Measurements from ENCODE around the gene CD320. TPM values are rescaled to one million over a fixed set of nuclear protein-coding genes. Genes with fewer than 3 reads are reported as not detected.

CD320 gene
- total and polyA plus RNA-seq, 2 experiments from 2014 or later, result 87.0 to 124 TPM

DNA sequence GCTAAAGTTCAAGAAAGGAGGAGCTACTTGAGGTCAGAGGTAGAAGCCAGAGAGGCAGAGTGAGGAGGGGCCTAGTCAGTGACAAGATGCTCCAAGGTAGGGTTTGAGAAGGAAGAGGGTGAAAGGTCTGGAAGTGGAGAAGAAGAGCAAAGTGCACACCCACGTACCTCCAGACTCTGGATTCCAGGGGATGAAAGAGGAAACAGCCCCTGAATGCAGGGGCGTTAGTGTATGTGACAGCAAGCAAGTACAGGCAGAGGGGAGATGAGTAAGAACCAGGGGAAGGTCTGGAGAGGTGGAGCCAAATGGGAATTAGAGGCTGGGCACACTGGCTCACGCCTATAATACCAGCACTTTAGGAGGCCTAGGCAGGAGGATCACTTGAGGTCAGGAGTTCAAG lies 21.8 kb upstream of the CD320 start:
- Histone ChIP-seq H3F3A (replicated peaks; ENCODE audit: low read depth) (peaks cover 8% of the 10 kb centered on the region), H3K27me3 (ENCODE audit: insufficient read depth) (peaks cover 35% of the 10 kb centered on the region), H3K79me2 (replicated peaks; ENCODE audit: insufficient read depth) (no peaks in the 10 kb centered on the region), H3K36me3 (ENCODE audit: insufficient read depth) (no peaks in the 10 kb centered on the region), H2AFZ (no peak overlapping the region), H3K27ac (ENCODE audit: low read depth) (no peak overlapping the region), H3K4me3 (no peak overlapping the region), H3K4me2 (no peak overlapping the region), H3K9me2 (ENCODE audit: insufficient read depth) (no peaks in the 10 kb centered on the region), H4K20me1 (replicated peaks; ENCODE audit: insufficient read depth) (no peaks in the 10 kb centered on the region; the same call in 1 of the 2 replicates), H3K4me1 (ENCODE audit: insufficient read depth) (peaks cover 8% of the 10 kb centered on the region; the same call in 1 of the 2 replicates)
- H3K4me1 Mint-ChIP-seq, result peaks cover 6% of the 10 kb centered on the region
- DNase-seq (ENCODE audit: low spot score) (no peak), ATAC-seq (no peak)
- H3K27ac Mint-ChIP-seq, result no peak overlapping the region
- H3K4me3 Mint-ChIP-seq, result no peak overlapping the region
- no peaks in the 10 kb centered on the region for H3K36me3 Mint-ChIP-seq (ENCODE audit: low read depth)
- peaks cover 46% of the 10 kb centered on the region for H3K27me3 Mint-ChIP-seq (ENCODE audit: insufficient read depth, low read depth, poor library complexity)
- TF ChIP-seq, protein P1, sequence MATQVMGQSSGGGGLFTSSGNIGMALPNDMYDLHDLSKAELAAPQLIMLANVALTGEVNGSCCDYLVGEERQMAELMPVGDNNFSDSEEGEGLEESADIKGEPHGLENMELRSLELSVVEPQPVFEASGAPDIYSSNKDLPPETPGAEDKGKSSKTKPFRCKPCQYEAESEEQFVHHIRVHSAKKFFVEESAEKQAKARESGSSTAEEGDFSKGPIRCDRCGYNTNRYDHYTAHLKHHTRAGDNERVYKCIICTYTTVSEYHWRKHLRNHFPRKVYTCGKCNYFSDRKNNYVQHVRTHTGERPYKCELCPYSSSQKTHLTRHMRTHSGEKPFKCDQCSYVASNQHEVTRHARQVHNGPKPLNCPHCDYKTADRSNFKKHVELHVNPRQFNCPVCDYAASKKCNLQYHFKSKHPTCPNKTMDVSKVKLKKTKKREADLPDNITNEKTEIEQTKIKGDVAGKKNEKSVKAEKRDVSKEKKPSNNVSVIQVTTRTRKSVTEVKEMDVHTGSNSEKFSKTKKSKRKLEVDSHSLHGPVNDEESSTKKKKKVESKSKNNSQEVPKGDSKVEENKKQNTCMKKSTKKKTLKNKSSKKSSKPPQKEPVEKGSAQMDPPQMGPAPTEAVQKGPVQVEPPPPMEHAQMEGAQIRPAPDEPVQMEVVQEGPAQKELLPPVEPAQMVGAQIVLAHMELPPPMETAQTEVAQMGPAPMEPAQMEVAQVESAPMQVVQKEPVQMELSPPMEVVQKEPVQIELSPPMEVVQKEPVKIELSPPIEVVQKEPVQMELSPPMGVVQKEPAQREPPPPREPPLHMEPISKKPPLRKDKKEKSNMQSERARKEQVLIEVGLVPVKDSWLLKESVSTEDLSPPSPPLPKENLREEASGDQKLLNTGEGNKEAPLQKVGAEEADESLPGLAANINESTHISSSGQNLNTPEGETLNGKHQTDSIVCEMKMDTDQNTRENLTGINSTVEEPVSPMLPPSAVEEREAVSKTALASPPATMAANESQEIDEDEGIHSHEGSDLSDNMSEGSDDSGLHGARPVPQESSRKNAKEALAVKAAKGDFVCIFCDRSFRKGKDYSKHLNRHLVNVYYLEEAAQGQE (IDR thresholded peaks at IDR 0.05; ENCODE audit: unreplicated experiment), result no peak
- TF ChIP-seq, protein P2, sequence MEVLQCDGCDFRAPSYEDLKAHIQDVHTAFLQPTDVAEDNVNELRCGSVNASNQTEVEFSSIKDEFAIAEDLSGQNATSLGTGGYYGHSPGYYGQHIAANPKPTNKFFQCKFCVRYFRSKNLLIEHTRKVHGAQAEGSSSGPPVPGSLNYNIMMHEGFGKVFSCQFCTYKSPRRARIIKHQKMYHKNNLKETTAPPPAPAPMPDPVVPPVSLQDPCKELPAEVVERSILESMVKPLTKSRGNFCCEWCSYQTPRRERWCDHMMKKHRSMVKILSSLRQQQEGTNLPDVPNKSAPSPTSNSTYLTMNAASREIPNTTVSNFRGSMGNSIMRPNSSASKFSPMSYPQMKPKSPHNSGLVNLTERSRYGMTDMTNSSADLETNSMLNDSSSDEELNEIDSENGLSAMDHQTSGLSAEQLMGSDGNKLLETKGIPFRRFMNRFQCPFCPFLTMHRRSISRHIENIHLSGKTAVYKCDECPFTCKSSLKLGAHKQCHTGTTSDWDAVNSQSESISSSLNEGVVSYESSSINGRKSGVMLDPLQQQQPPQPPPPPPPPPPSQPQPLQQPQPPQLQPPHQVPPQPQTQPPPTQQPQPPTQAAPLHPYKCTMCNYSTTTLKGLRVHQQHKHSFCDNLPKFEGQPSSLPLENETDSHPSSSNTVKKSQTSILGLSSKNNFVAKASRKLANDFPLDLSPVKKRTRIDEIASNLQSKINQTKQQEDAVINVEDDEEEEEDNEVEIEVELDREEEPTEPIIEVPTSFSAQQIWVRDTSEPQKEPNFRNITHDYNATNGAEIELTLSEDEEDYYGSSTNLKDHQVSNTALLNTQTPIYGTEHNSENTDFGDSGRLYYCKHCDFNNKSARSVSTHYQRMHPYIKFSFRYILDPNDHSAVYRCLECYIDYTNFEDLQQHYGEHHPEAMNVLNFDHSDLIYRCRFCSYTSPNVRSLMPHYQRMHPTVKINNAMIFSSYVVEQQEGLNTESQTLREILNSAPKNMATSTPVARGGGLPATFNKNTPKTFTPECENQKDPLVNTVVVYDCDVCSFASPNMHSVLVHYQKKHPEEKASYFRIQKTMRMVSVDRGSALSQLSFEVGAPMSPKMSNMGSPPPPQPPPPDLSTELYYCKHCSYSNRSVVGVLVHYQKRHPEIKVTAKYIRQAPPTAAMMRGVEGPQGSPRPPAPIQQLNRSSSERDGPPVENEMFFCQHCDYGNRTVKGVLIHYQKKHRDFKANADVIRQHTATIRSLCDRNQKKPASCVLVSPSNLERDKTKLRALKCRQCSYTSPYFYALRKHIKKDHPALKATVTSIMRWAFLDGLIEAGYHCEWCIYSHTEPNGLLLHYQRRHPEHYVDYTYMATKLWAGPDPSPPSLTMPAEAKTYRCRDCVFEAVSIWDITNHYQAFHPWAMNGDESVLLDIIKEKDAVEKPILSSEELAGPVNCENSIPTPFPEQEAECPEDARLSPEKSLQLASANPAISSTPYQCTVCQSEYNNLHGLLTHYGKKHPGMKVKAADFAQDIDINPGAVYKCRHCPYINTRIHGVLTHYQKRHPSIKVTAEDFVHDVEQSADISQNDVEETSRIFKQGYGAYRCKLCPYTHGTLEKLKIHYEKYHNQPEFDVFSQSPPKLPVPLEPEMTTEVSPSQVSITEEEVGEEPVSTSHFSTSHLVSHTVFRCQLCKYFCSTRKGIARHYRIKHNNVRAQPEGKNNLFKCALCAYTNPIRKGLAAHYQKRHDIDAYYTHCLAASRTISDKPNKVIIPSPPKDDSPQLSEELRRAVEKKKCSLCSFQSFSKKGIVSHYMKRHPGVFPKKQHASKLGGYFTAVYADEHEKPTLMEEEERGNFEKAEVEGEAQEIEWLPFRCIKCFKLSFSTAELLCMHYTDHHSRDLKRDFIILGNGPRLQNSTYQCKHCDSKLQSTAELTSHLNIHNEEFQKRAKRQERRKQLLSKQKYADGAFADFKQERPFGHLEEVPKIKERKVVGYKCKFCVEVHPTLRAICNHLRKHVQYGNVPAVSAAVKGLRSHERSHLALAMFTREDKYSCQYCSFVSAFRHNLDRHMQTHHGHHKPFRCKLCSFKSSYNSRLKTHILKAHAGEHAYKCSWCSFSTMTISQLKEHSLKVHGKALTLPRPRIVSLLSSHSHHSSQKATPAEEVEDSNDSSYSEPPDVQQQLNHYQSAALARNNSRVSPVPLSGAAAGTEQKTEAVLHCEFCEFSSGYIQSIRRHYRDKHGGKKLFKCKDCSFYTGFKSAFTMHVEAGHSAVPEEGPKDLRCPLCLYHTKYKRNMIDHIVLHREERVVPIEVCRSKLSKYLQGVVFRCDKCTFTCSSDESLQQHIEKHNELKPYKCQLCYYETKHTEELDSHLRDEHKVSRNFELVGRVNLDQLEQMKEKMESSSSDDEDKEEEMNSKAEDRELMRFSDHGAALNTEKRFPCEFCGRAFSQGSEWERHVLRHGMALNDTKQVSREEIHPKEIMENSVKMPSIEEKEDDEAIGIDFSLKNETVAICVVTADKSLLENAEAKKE (CRISPR knock-in tag; IDR thresholded peaks at IDR 0.05), result no peak
- no peak for TF ChIP-seq CREB1 (CRISPR knock-in tag; IDR thresholded peaks at IDR 0.05; ENCODE audit: low read depth)
- no peaks in the 10 kb centered on the region; the same call in 2 of the 3 replicates for H3K9me3 Mint-ChIP-seq
